Measurements from ENCODE around the gene HERC3. TPM values are rescaled to one million over a fixed set of nuclear protein-coding genes. Genes with fewer than 3 reads are reported as not detected.

The HERC3 gene
- total and polyA plus RNA-seq, 10 of the 15 experiments (the other 5 are each of a cell fraction or from before 2014, with no cell fraction given) = 0.52 to 18.2 (median 2.8) TPM

GRCh38 chr4:88724406-88724805 is 132.1 kb downstream of the HERC3 start:
- no peaks in the 10 kb centered on the region for H3K79me2 ChIP-seq (ENCODE audit: control insufficient read depth, insufficient read depth, low read length)
- H3K36me3 ChIP-seq (ENCODE audit: control insufficient read depth in 2 of 2, insufficient read depth in 2 of 2, low read length in 1 of 2) = no peaks in the 10 kb centered on the region
- no peak overlapping the region for H3K9ac ChIP-seq (ENCODE audit: control insufficient read depth, insufficient read depth, low read length)
- BruUV-seq (replicated peaks) = no TSS peak
- intact Hi-C loops (cut with micrococcal nuclease; ENCODE audit: unreplicated experiment) (no loop called here), in situ Hi-C loops (cut with MboI) (no loop called here)
- POLR2A ChIA-PET = no interaction called here
- RAD21 ChIA-PET (ENCODE audit: unreplicated experiment) = no interaction called here
- SMC1A ChIA-PET (ENCODE audit: uncharacterized antibody, unreplicated experiment) = interaction anchor here (0.6 to 1.9 kb wide), 5 partner anchors 11 to 299 kb away, joined by 3 to 6 read pairs (median 4); no protein-coding TSS in a partner anchor
- H2AFZ ChIP-seq (ENCODE audit: control insufficient read depth, low read depth, low read length) = no peak overlapping the region
- FAIRE-seq (no peak), DNase-seq (ENCODE audit: low read depth, low spot score) (no peak), ATAC-seq (no peak)
- no peaks in the 10 kb centered on the region for H4K20me1 ChIP-seq (ENCODE audit: control insufficient read depth, insufficient read depth)
- no peak overlapping the region for H3K4me2 ChIP-seq (ENCODE audit: control insufficient read depth, insufficient read depth)
- CTCF ChIA-PET = interaction anchor here (1.2 kb wide), 1 partner anchor 11 kb away, joined by 3 read pairs; no protein-coding TSS in a partner anchor
- H3K27me3 ChIP-seq (replicated peaks in 1 of 2; ENCODE audit: control insufficient read depth in 2 of 2, insufficient read depth in 2 of 2, low read length in 1 of 2) = no peaks in the 10 kb centered on the region
- 58% methylated on average over 2 of the region's 2 CpGs for WGBS (ENCODE audit: insufficient coverage, insufficient replicate concordance, low lambda C conversion rate, missing lambda C conversion rate)
- H3K4me1 ChIP-seq (ENCODE audit: control insufficient read depth, insufficient read depth, low read length) = no peaks in the 10 kb centered on the region
- H3K27ac ChIP-seq (ENCODE audit: control insufficient read depth, insufficient read depth) = no peak overlapping the region
- H3K4me3 ChIP-seq = no peak overlapping the region
- no peaks in the 10 kb centered on the region for H3K9me3 ChIP-seq (replicated peaks; ENCODE audit: control insufficient read depth, insufficient read depth, low read length)
- no peak for TF ChIP-seq BCLAF1 (IDR thresholded peaks at IDR 0.05)
- no peak for TF ChIP-seq JUNB (IDR thresholded peaks at IDR 0.05)
- TF ChIP-seq GABPA (IDR thresholded peaks at IDR 0.05; ENCODE audit: low read depth) = no peak
- TF ChIP-seq ATF7 (IDR thresholded peaks at IDR 0.05; ENCODE audit: low read depth) = no peak
- TF ChIP-seq RBBP5 (conservative IDR thresholded peaks at IDR 0.05) = no peak
- TF ChIP-seq LARP7 (IDR thresholded peaks at IDR 0.05) = no peak
- TF ChIP-seq USF1 (IDR thresholded peaks at IDR 0.05; ENCODE audit: borderline replicate concordance, extremely low read length, insufficient read depth, low read depth, low read length) = no peak
- TF ChIP-seq IKZF2 (IDR thresholded peaks at IDR 0.05) = no peak
- no peak for TF ChIP-seq ZNF592 (IDR thresholded peaks at IDR 0.05)
- no peak for TF ChIP-seq ZBTB11 (CRISPR knock-in tag; IDR thresholded peaks at IDR 0.05)
